HS-27A (cell line): ENCODE measurements around the gene GALR2.

ENCODE experiments used
- DNase-seq: peaks from one replicate; pipeline ENCODE4 v3.0.0-alpha.2; 2012; ENCODE audit warnings: low read depth, missing footprints

The GALR2 gene

GRCh38 chr17:76079956-76080767 lies 5.6 kb downstream of the GALR2 start:
- no peak for DNase-seq

- DNase-seq, result no peak
These were observed 6.2 kb downstream of the GALR2 start for GRCh38 chr17:76080768-76081287.

- no peak for DNase-seq
These were observed 7.0 kb downstream of the GALR2 start for GRCh38 chr17:76081295-76082210.

- no peak for DNase-seq
These were observed 8.0 kb downstream of the GALR2 start for GRCh38 chr17:76082326-76083251.

- no peak for DNase-seq
These were observed 9.1 kb downstream of the GALR2 start for GRCh38 chr17:76083536-76084182.

- DNase-seq, result no peak
These were observed 10.6 kb downstream of the GALR2 start for GRCh38 chr17:76085066-76085730.

- DNase-seq, result no peak
These were observed 11.3 kb downstream of the GALR2 start for GRCh38 chr17:76085731-76086366.

- no peak for DNase-seq
These were observed 11.8 kb downstream of the GALR2 start for GRCh38 chr17:76086384-76086783.

- DNase-seq, result no peak
These were observed 12.9 kb downstream of the GALR2 start for GRCh38 chr17:76087531-76087930.

GRCh38 chr17:76088041-76088867 lies 13.7 kb downstream of the GALR2 start:
- DNase-seq, result no peak

- DNase-seq, result no peak
These were observed 14.4 kb downstream of the GALR2 start for GRCh38 chr17:76088868-76089576.

GRCh38 chr17:76089680-76090516 lies 15.3 kb downstream of the GALR2 start:
- no peak for DNase-seq

- no peak for DNase-seq
These were observed 16.0 kb downstream of the GALR2 start for GRCh38 chr17:76090517-76091129.

GRCh38 chr17:76091526-76092286 lies 17.1 kb downstream of the GALR2 start:
- no peak for DNase-seq

- no peak for DNase-seq
These were observed 18.2 kb downstream of the GALR2 start for GRCh38 chr17:76092526-76093413.
